Measurements from ENCODE around the gene NPR2. TPM values are rescaled to one million over a fixed set of nuclear protein-coding genes. Genes with fewer than 3 reads are reported as not detected.

Gene NPR2
- total and polyA plus RNA-seq, 2 of the 13 experiments (the other 11 are each of a cell fraction or from before 2014, with no cell fraction given) = 7.4 to 9.4 TPM

GRCh38 chr9:35756275-35757225 lies 34.8 kb upstream of the NPR2 start (continued):
- TF ChIP-seq ARID5B (CRISPR knock-in tag; IDR thresholded peaks at IDR 0.05) (peak; percentile 51), HOXA9 (CRISPR knock-in tag; IDR thresholded peaks at IDR 0.05; ENCODE audit: borderline replicate concordance) (no peak), ZHX2 (IDR thresholded peaks at IDR 0.05; ENCODE audit: low read depth) (no peak), ZHX2 (CRISPR knock-in tag; IDR thresholded peaks at IDR 0.05; ENCODE audit: borderline replicate concordance) (peak; percentile 69; the same call in 1 of the 2 replicates), MLX (CRISPR knock-in tag; IDR thresholded peaks at IDR 0.05) (no peak; the same call in 1 of the 2 replicates), MYPOP (CRISPR knock-in tag; IDR thresholded peaks at IDR 0.05) (0 out of 2 replicates have a peak, but pooled peaks have one; percentile 18), ZBED4 (CRISPR knock-in tag; IDR thresholded peaks at IDR 0.05; ENCODE audit: borderline replicate concordance) (peak; percentile 27; the same call in 1 of the 2 replicates)
